HCT116 (cell line): ENCODE results near the gene BET1L. TPM values are rescaled to one million over a fixed set of nuclear protein-coding genes. Genes with fewer than 3 reads are reported as not detected.

Experiments used
- ATAC-seq: fragments of 200-7000 bp; cut with Tn5 transposase; 2 replicates; pipeline ENCODE4 v1.9.1; 2020; ENCODE audit warnings: mild to moderate bottlenecking, moderate library complexity
- BruUV-seq: library from RNA; stranded (reverse); fragments of 400-500 nt; replicated peaks from 2 replicates; lab custom pipeline; 2021; lab: Mats Ljungman, UMichigan
- CTCF ChIA-PET: fragments of 300-600 bp; sonication (Branson Sonifier 250); formaldehyde crosslinking; loops from one replicate; lab custom pipeline; 2021; ENCODE audit warnings: antibody characterized with exemption; lab: Charles Lee
- POLR2A ChIA-PET: fragments of 300-600, 350-600 bp; sonication (Branson Sonifier 250); formaldehyde crosslinking; loops from one replicate; lab custom pipeline; 2021; ENCODE audit warnings: antibody characterized with exemption; lab: Charles Lee
- RAD21 ChIA-PET, 2 experiments: fragments of 300-600 bp; sonication (Branson Sonifier 250); formaldehyde crosslinking; loops; one replicate each; lab custom pipeline; 2023; ENCODE audit warnings: low total read pairs in 2 of 2; ENCODE audit not compliant: uncharacterized antibody in 2 of 2, unreplicated experiment in 2 of 2, low non-redundant PET in 1 of 2; lab: Charles Lee
- DNase-seq: peaks from one replicate; pipeline ENCODE4 v3.0.0-alpha.2; 2010; ENCODE audit warnings: low read depth, low spot score
- H2AFZ ChIP-seq: fragments of 200-600 bp; shearing (Covaris generic), sonication (generic); 2 replicates; pipeline ENCODE4 v1.6.1; 2017; ENCODE audit warnings: low read depth, mixed run types, mixed read lengths, antibody characterized with exemption, low read length; ENCODE audit not compliant: poor library complexity, severe bottlenecking
- H3K27ac ChIP-seq: 2 replicates; pipeline ENCODE4 v1.5.1; 2012; ENCODE audit warnings: low read depth, low read length
- H3K27me3 ChIP-seq: fragments of 200-600 bp; sonication (generic); 2 replicates; pipeline ENCODE4 v1.6.1; 2016; ENCODE audit warnings: mixed run types, low read length, mixed read lengths; ENCODE audit not compliant: insufficient read depth
- H3K36me3 ChIP-seq, 2 experiments: fragments of 200-500 bp in 1 of 2; fragments of 200-600 bp in 1 of 2; sonication (Bioruptor generic) in 1 of 2; sonication (generic) in 1 of 2; 2 replicates each; pipeline versions ENCODE4 v1.5.1 to v1.6.1; 2014 to 2016; ENCODE audit warnings: low read length in 2 of 2, inconsistent platforms in 1 of 2, mixed read lengths in 1 of 2, mixed run types in 1 of 2; ENCODE audit not compliant: insufficient read depth in 2 of 2, control insufficient read depth in 1 of 2
- H3K4me1 ChIP-seq, 2 experiments: fragments of 200-600 bp in 1 of 2; sonication (generic) in 1 of 2; 2 replicates each; pipeline versions ENCODE4 v1.5.1 to v1.6.1; 2012 to 2017; ENCODE audit warnings: low read length in 2 of 2, inconsistent platforms in 1 of 2, mild to moderate bottlenecking in 1 of 2, mixed read lengths in 1 of 2, mixed run types in 1 of 2, moderate library complexity in 1 of 2; ENCODE audit not compliant: insufficient read depth in 2 of 2, control insufficient read depth in 1 of 2
- H3K4me2 ChIP-seq: fragments of 200-600 bp; sonication (generic); 2 replicates; pipeline ENCODE4 v1.6.1; 2017; ENCODE audit warnings: mixed run types, low read length, mixed read lengths
- H3K4me3 ChIP-seq, 2 experiments: fragments of 200-600 bp in 1 of 2; sonication (generic) in 1 of 2; replicated peaks in 1 of 2; 2 replicates each; pipeline ENCODE4 v1.5.1; 2011 to 2016; ENCODE audit warnings: low read length in 2 of 2, control low read depth in 1 of 2, low read depth in 1 of 2, mild to moderate bottlenecking in 1 of 2, mixed read lengths in 1 of 2, mixed run types in 1 of 2
- H3K79me2 ChIP-seq: fragments of 200-600 bp; sonication (generic); 2 replicates; pipeline ENCODE4 v1.6.1; 2017; ENCODE audit warnings: mild to moderate bottlenecking, mixed run types, low read length, moderate library complexity, mixed read lengths; ENCODE audit not compliant: insufficient read depth
- H3K9ac ChIP-seq: fragments of 200-600 bp; sonication (generic); 2 replicates; pipeline ENCODE4 v1.6.1; 2016; ENCODE audit warnings: low read length, mixed read lengths
- H3K9me2 ChIP-seq: fragments of 200-600 bp; sonication (generic), shearing (Covaris generic); 2 replicates; pipeline ENCODE4 v1.6.1; 2017; ENCODE audit warnings: mixed run types, mild to moderate bottlenecking, moderate library complexity; ENCODE audit not compliant: insufficient read depth
- H3K9me3 ChIP-seq, 2 experiments: fragments of 200-500 bp in 1 of 2; fragments of 200-600 bp in 1 of 2; sonication (Bioruptor generic) in 1 of 2; sonication (generic) in 1 of 2; 2 replicates each; pipeline ENCODE4 v1.6.1; 2014 to 2017; ENCODE audit warnings: low read length in 2 of 2, mixed read lengths in 2 of 2, inconsistent platforms in 1 of 2, low read depth in 1 of 2, mild to moderate bottlenecking in 1 of 2, mixed run types in 1 of 2, moderate library complexity in 1 of 2; ENCODE audit not compliant: control insufficient read depth in 1 of 2, insufficient read depth in 1 of 2
- H4K20me1 ChIP-seq: fragments of 200-600 bp; sonication (generic), shearing (Covaris generic); 2 replicates; pipeline ENCODE4 v1.6.1; 2017; ENCODE audit warnings: mixed run types, mild to moderate bottlenecking, moderate library complexity; ENCODE audit not compliant: insufficient read depth
- CBX3 ChIP-seq: IDR thresholded peaks from 2 replicates; pipeline ENCODE4 v1.6.1; 2012; ENCODE audit warnings: low read depth
- CEBPB ChIP-seq: IDR thresholded peaks from 2 replicates; pipeline ENCODE4 v1.6.1; 2012; ENCODE audit warnings: low read depth
- EGR1 ChIP-seq: IDR thresholded peaks from 2 replicates; pipeline ENCODE4 v1.6.1; 2012; ENCODE audit warnings: low read depth
- EZH2 ChIP-seq: fragments of 200-600 bp; sonication (generic); IDR thresholded peaks from 2 replicates; pipeline ENCODE4 v1.6.1; 2017; ENCODE audit warnings: antibody characterized with exemption, mixed run types
- EZH2phosphoT487 ChIP-seq: fragments of 200-600 bp; IDR thresholded peaks from 2 replicates; pipeline ENCODE4 v1.6.1; 2018; ENCODE audit warnings: antibody characterized with exemption, borderline replicate concordance
- FOSL1 ChIP-seq: IDR thresholded peaks from 2 replicates; pipeline ENCODE4 v1.6.1; 2012; ENCODE audit warnings: low read depth
- JUND ChIP-seq: IDR thresholded peaks from 2 replicates; pipeline ENCODE4 v1.6.1; 2012
- RAD21 ChIP-seq: IDR thresholded peaks from 2 replicates; pipeline ENCODE4 v1.6.1; 2012; ENCODE audit warnings: low read depth, mild to moderate bottlenecking
- SRF ChIP-seq: IDR thresholded peaks from 2 replicates; pipeline ENCODE4 v1.6.1; 2012; ENCODE audit warnings: low read depth
- TCF7L2 ChIP-seq: IDR thresholded peaks from 2 replicates; pipeline ENCODE4 v1.7.0; 2011; ENCODE audit warnings: borderline replicate concordance, inconsistent platforms; ENCODE audit not compliant: insufficient read depth, insufficient read length; ENCODE audit errors: extremely low read depth
- ZNF274 ChIP-seq: fragments of 200-500 bp; sonication (Bioruptor generic); IDR thresholded peaks from 2 replicates; pipeline ENCODE4 v1.6.1; 2014; ENCODE audit warnings: mild to moderate bottlenecking, low read depth, low read length, inconsistent platforms
- intact Hi-C: fragments of 100-400 bp; cut with micrococcal nuclease; formaldehyde crosslinking; loops from 2 replicates; pipeline ENCODE4 v1.10.0; 2022
- total RNA-seq: library from RNA; stranded (reverse); gene quantifications from one replicate; pipeline ENCODE4 v1.2.1, GENCODE V29; 2021; ENCODE audit not compliant: unreplicated experiment
- TF ChIP-seq, protein P1 (sequence below): IDR thresholded peaks from 2 replicates; pipeline ENCODE4 v1.6.1; 2012
- TF ChIP-seq, protein P2 (sequence below), 3 experiments: fragments of 200-600 bp in 1 of 3; sonication (generic) in 1 of 3; IDR thresholded peaks in 2 of 3; conservative IDR thresholded peaks in 1 of 3; 2 replicates each; pipeline ENCODE4 v1.5.1; 2012 to 2017; ENCODE audit warnings: low read depth in 2 of 3, low read length in 2 of 3, antibody characterized with exemption in 1 of 3, borderline replicate concordance in 1 of 3, control low read depth in 1 of 3, mild to moderate bottlenecking in 1 of 3, mixed read lengths in 1 of 3, mixed run types in 1 of 3, moderate library complexity in 1 of 3; ENCODE audit not compliant: insufficient read depth in 1 of 3
- TF ChIP-seq, protein P3 (sequence below): IDR thresholded peaks from 2 replicates; pipeline ENCODE4 v1.6.1; 2012
- TF ChIP-seq, protein P4 (sequence below): IDR thresholded peaks from 2 replicates; pipeline ENCODE4 v1.6.1; 2011; ENCODE audit warnings: mild to moderate bottlenecking, low read length, moderate library complexity; ENCODE audit not compliant: insufficient replicate concordance; ENCODE audit errors: extremely low read depth
- TF ChIP-seq, protein P5 (sequence below): IDR thresholded peaks from 2 replicates; pipeline ENCODE4 v1.6.1; 2012; ENCODE audit warnings: low read depth

BET1L gene
- total RNA-seq, 1 experiment from 2014 or later = 49.1 TPM

DNA sequence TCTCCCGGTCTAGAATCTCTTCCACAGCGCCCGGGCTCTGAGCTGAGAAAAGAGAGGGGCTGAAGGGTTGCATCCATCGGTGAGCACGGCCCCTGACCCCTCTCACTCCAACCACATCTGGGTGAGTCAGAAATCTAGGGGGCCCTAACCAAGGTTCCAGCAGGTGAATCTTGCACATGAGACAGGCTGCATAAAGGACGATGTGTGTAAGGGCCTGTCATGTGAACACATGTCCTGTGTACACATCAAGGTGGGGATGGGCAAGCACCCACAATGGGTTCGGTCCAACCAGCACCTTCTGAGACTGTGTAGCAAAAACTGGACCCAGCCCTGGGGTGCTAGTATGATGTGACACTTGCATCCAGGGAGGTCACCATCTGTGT, 1.2 kb downstream of the BET1L start (continued):
- TF ChIP-seq TCF7L2 (no peak), JUND (no peak), FOSL1 (no peak), EGR1 (no peak), ZNF274 (no peak), SRF (no peak), RAD21 (no peak)

DNA sequence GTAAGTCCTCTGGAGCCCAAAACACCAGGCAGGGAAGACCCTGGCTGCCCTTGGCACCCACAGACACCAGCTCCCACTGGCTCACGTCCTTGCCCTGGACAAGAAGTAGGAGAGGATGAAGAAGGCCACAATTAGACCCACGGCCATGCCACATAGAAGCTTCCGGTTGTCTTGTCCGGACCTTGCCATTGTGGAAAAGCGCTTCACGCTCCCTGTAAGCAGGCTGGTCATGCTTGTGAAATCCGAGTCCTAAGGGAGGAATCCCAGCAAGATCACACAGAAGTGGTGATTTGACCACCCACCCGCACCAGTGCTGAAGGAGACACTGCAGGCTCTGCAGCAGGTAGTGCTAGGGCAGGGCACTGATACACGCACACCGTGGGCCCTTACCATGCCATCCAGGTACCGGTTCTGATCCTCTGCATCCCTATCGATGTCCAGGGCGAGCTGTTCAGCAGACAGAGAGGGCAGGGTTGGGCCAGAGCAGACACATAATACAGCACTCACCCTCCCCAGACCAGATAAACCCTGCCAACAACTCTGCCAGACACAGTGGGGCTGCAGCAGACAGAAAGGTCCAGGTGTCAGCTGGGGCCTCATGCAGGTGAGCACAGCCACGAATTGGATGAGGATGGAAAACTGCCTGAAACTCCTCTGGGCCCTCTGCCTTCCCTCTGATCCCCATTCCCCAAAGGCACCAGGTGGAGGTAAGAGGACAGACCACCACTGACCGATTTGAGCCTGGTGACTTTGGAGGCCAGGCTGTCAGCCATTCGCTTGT, 1.8 kb downstream of the BET1L start:
- Histone ChIP-seq H3K9me3 (no peaks in the 10 kb centered on the region), H2AFZ (no peak overlapping the region), H3K9ac (no peak overlapping the region), H3K36me3 (peaks cover 14 to 32% of the 10 kb centered on the region in 2 experiments; a peak in 3 of 4 replicates), H3K4me2 (peak overlapping the region; percentile 91), H3K27me3 (no peaks in the 10 kb centered on the region), H3K4me3 (peak overlapping the region; percentile 76 to 99), H4K20me1 (no peaks in the 10 kb centered on the region), H3K4me1 (peaks cover 16 to 23% of the 10 kb centered on the region in 2 experiments), H3K9me2 (no peaks in the 10 kb centered on the region), H3K79me2 (peaks cover 51% of the 10 kb centered on the region), H3K27ac (no peak overlapping the region; the same call in 1 of the 2 replicates)
- intact Hi-C loops = no loop called here
- no peak for ATAC-seq
- POLR2A ChIA-PET = no interaction called here
- DNase-seq = no peak
- RAD21 ChIA-PET = no interaction called here
- no peak for TF ChIP-seq EGR1
- TF ChIP-seq, protein P1, sequence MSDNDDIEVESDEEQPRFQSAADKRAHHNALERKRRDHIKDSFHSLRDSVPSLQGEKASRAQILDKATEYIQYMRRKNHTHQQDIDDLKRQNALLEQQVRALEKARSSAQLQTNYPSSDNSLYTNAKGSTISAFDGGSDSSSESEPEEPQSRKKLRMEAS = no peak
- TF ChIP-seq CBX3 = no peak
- no peak for TF ChIP-seq CEBPB
- TF ChIP-seq, protein P2, sequence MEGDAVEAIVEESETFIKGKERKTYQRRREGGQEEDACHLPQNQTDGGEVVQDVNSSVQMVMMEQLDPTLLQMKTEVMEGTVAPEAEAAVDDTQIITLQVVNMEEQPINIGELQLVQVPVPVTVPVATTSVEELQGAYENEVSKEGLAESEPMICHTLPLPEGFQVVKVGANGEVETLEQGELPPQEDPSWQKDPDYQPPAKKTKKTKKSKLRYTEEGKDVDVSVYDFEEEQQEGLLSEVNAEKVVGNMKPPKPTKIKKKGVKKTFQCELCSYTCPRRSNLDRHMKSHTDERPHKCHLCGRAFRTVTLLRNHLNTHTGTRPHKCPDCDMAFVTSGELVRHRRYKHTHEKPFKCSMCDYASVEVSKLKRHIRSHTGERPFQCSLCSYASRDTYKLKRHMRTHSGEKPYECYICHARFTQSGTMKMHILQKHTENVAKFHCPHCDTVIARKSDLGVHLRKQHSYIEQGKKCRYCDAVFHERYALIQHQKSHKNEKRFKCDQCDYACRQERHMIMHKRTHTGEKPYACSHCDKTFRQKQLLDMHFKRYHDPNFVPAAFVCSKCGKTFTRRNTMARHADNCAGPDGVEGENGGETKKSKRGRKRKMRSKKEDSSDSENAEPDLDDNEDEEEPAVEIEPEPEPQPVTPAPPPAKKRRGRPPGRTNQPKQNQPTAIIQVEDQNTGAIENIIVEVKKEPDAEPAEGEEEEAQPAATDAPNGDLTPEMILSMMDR (IDR thresholded peaks at IDR 0.05 in 2 of 3, conservative IDR thresholded peaks at IDR 0.05 in 1 of 3; ENCODE audit: borderline replicate concordance in 1 of 3, insufficient read depth in 1 of 3, low read depth in 2 of 3, low read length in 2 of 3) = no peak
- TF ChIP-seq FOSL1 = no peak
- TF ChIP-seq, protein P3, sequence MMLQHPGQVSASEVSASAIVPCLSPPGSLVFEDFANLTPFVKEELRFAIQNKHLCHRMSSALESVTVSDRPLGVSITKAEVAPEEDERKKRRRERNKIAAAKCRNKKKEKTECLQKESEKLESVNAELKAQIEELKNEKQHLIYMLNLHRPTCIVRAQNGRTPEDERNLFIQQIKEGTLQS = no peak
- TF ChIP-seq, protein P4, sequence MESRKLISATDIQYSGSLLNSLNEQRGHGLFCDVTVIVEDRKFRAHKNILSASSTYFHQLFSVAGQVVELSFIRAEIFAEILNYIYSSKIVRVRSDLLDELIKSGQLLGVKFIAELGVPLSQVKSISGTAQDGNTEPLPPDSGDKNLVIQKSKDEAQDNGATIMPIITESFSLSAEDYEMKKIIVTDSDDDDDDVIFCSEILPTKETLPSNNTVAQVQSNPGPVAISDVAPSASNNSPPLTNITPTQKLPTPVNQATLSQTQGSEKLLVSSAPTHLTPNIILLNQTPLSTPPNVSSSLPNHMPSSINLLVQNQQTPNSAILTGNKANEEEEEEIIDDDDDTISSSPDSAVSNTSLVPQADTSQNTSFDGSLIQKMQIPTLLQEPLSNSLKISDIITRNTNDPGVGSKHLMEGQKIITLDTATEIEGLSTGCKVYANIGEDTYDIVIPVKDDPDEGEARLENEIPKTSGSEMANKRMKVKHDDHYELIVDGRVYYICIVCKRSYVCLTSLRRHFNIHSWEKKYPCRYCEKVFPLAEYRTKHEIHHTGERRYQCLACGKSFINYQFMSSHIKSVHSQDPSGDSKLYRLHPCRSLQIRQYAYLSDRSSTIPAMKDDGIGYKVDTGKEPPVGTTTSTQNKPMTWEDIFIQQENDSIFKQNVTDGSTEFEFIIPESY = no peak
- TF ChIP-seq EZH2 = no peak
- TF ChIP-seq ZNF274 = no peak
- no peak for TF ChIP-seq JUND
- TF ChIP-seq EZH2phosphoT487 = no peak
- TF ChIP-seq, protein P5, sequence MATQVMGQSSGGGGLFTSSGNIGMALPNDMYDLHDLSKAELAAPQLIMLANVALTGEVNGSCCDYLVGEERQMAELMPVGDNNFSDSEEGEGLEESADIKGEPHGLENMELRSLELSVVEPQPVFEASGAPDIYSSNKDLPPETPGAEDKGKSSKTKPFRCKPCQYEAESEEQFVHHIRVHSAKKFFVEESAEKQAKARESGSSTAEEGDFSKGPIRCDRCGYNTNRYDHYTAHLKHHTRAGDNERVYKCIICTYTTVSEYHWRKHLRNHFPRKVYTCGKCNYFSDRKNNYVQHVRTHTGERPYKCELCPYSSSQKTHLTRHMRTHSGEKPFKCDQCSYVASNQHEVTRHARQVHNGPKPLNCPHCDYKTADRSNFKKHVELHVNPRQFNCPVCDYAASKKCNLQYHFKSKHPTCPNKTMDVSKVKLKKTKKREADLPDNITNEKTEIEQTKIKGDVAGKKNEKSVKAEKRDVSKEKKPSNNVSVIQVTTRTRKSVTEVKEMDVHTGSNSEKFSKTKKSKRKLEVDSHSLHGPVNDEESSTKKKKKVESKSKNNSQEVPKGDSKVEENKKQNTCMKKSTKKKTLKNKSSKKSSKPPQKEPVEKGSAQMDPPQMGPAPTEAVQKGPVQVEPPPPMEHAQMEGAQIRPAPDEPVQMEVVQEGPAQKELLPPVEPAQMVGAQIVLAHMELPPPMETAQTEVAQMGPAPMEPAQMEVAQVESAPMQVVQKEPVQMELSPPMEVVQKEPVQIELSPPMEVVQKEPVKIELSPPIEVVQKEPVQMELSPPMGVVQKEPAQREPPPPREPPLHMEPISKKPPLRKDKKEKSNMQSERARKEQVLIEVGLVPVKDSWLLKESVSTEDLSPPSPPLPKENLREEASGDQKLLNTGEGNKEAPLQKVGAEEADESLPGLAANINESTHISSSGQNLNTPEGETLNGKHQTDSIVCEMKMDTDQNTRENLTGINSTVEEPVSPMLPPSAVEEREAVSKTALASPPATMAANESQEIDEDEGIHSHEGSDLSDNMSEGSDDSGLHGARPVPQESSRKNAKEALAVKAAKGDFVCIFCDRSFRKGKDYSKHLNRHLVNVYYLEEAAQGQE = no peak
- no peak for TF ChIP-seq SRF
- TSS peak; percentile 33 for BruUV-seq
- CTCF ChIA-PET = no interaction called here
